Upper lobe of left lung (tissue), 4 donors: ENCODE data around the gene RPL27.

ENCODE experiments used
- EP300 ChIP-seq, 4 donors: sonication (generic); formaldehyde crosslinking; IDR thresholded peaks; one replicate each; pipeline ENCODE4 v1.5.1; 2017; ENCODE audit warnings: antibody characterized with exemption in 4 of 4, control low read depth in 2 of 4
- POLR2A ChIP-seq, 4 donors: fragments of 450-650 bp; IDR thresholded peaks; one replicate each; pipeline ENCODE4 v1.5.1; 2016 to 2017; ENCODE audit warnings: antibody characterized with exemption in 4 of 4, mild to moderate bottlenecking in 2 of 4
- TF ChIP-seq, protein P1 (sequence below), 6 experiments: fragments of 450-650 bp in 4 of 6; fragments of 200-600 bp in 2 of 6; sonication (generic) in 2 of 6; IDR thresholded peaks; one replicate each; pipeline ENCODE4 v1.5.1; 2016 to 2019; ENCODE audit warnings: antibody characterized with exemption in 6 of 6

- TF ChIP-seq, protein P1, sequence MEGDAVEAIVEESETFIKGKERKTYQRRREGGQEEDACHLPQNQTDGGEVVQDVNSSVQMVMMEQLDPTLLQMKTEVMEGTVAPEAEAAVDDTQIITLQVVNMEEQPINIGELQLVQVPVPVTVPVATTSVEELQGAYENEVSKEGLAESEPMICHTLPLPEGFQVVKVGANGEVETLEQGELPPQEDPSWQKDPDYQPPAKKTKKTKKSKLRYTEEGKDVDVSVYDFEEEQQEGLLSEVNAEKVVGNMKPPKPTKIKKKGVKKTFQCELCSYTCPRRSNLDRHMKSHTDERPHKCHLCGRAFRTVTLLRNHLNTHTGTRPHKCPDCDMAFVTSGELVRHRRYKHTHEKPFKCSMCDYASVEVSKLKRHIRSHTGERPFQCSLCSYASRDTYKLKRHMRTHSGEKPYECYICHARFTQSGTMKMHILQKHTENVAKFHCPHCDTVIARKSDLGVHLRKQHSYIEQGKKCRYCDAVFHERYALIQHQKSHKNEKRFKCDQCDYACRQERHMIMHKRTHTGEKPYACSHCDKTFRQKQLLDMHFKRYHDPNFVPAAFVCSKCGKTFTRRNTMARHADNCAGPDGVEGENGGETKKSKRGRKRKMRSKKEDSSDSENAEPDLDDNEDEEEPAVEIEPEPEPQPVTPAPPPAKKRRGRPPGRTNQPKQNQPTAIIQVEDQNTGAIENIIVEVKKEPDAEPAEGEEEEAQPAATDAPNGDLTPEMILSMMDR (IDR thresholded peaks at IDR 0.05), result no peak
- TF ChIP-seq POLR2A (IDR thresholded peaks at IDR 0.05) (no peak), EP300 (IDR thresholded peaks at IDR 0.05) (no peak)
Measured at GRCh38 chr17:43030137-43030767, 32.0 kb downstream of the RPL27 start.
